Common myeloid progenitor, CD34-positive (primary cell): Measurements from ENCODE around the gene TMEM86A.

ENCODE experiments used
- CTCF ChIA-PET: fragments of 350-600 bp; sonication (Branson Sonifier 250); formaldehyde crosslinking; loops from one replicate; lab custom pipeline; 2021; ENCODE audit warnings: antibody characterized with exemption; lab: Charles Lee
- POLR2A ChIA-PET: fragments of 350-600 bp; sonication (Branson Sonifier 250); formaldehyde crosslinking; loops from one replicate; lab custom pipeline; 2021; ENCODE audit warnings: antibody characterized with exemption; lab: Charles Lee
- DNase-seq, 3 donors: peaks; one replicate each; pipeline versions ENCODE4 v3.0.0 to v3.0.0-alpha.2; 2013
- H3K27ac ChIP-seq, 2 experiments: 1 replicate in 1 of 2; 2 replicates in 1 of 2; pipeline ENCODE4 v1.7.0; 2013; ENCODE audit warnings: inconsistent platforms in 2 of 2, low read length in 2 of 2, mild to moderate bottlenecking in 2 of 2, low read depth in 1 of 2, moderate library complexity in 1 of 2; ENCODE audit not compliant: severe bottlenecking in 2 of 2, insufficient read depth in 1 of 2, poor library complexity in 1 of 2
- H3K27me3 ChIP-seq, 5 experiments: replicated peaks in 2 of 5; 1 replicate in 3 of 5; 2 replicates in 2 of 5; pipeline versions ENCODE4 v1.6.1 to v1.7.0; 2013; ENCODE audit warnings: low read length in 4 of 5, mild to moderate bottlenecking in 2 of 5, moderate library complexity in 2 of 5, inconsistent platforms in 1 of 5; ENCODE audit not compliant: insufficient read depth in 5 of 5, control insufficient read depth in 4 of 5
- H3K36me3 ChIP-seq, 4 experiments: 1 replicate in 2 of 4; 2 replicates in 2 of 4; pipeline versions ENCODE4 v1.6.1 to v1.7.0; 2013; ENCODE audit warnings: low read length in 3 of 4, control low read depth in 1 of 4, mild to moderate bottlenecking in 1 of 4; ENCODE audit not compliant: control insufficient read depth in 4 of 4, insufficient read depth in 4 of 4
- H3K4me1 ChIP-seq, 4 experiments: 1 replicate in 3 of 4; 2 replicates in 1 of 4; pipeline versions ENCODE4 v1.6.1 to v1.7.1; 2013; ENCODE audit warnings: low read length in 3 of 4, mild to moderate bottlenecking in 3 of 4, control low read depth in 1 of 4, inconsistent platforms in 1 of 4, moderate library complexity in 1 of 4; ENCODE audit not compliant: control insufficient read depth in 4 of 4, insufficient read depth in 4 of 4; ENCODE audit errors: control extremely low read depth in 1 of 4
- H3K4me3 ChIP-seq, 7 experiments: 1 replicate in 4 of 7; 2 replicates in 3 of 7; pipeline versions ENCODE4 v1.5.1 to v1.7.0; 2013; ENCODE audit warnings: mild to moderate bottlenecking in 7 of 7, low read length in 6 of 7, moderate library complexity in 6 of 7, inconsistent platforms in 2 of 7, low read depth in 2 of 7, control low read depth in 1 of 7; ENCODE audit not compliant: insufficient read depth in 4 of 7, control insufficient read depth in 1 of 7; ENCODE audit errors: extremely low read depth in 1 of 7
- H3K9me3 ChIP-seq, 5 experiments: 1 replicate in 4 of 5; 2 replicates in 1 of 5; pipeline versions ENCODE4 v1.6.1 to v1.7.1; 2013; ENCODE audit warnings: low read length in 4 of 5, mild to moderate bottlenecking in 2 of 5, inconsistent platforms in 1 of 5, low read depth in 1 of 5, moderate library complexity in 1 of 5; ENCODE audit not compliant: control insufficient read depth in 4 of 5, insufficient read depth in 2 of 5; ENCODE audit errors: control extremely low read depth in 1 of 5
- WGBS: methylation state at CpG from one replicate; pipeline ENCODE4 v1.1.5; 2013; ENCODE audit not compliant: insufficient coverage; 5-methylcytosine and 5-hydroxymethylcytosine counted together

TMEM86A gene

GRCh38 chr11:18721561-18722292 is 23.1 kb downstream of the TMEM86A start:
- Histone ChIP-seq H3K4me1 (peaks cover 0 to 18% (median 14%) of the 10 kb centered on the region in 4 experiments), H3K27me3 (peaks cover 0 to 6% (median 0%) of the 10 kb centered on the region in 5 experiments), H3K4me3 (peak overlapping the region; percentile 38 to 88 (median 73)), H3K27ac (no peak overlapping the region), H3K9me3 (no peaks in the 10 kb centered on the region), H3K36me3 (no peaks in the 10 kb centered on the region)
- CTCF ChIA-PET = interaction anchor here (0.6 to 4.2 kb wide), 28 partner anchors 9 to 1568 kb away, joined by 3 to 50 read pairs (median 4); partner anchors contain the start of genes SPTY2D1, TMEM86A and TSG101
- POLR2A ChIA-PET = interaction anchor here (0.6 to 1.0 kb wide), 2 partner anchors 47 to 88 kb away, joined by 3 read pairs; partner anchors contain the start of gene SPTY2D1
- DNase-seq = peak; percentile 62 to 70 (median 65)
- 0% methylated on average over 29 of the region's 36 CpGs for WGBS

GRCh38 chr11:18722293-18722637 is 23.7 kb downstream of the TMEM86A start:
- H3K27ac ChIP-seq = no peak overlapping the region
- no peaks in the 10 kb centered on the region for H3K9me3 ChIP-seq
- peaks cover 0 to 6% (median 0%) of the 10 kb centered on the region in 5 experiments for H3K27me3 ChIP-seq
- H3K4me3 ChIP-seq = peak overlapping the region in 5 of 7 experiments; percentile 71 to 88 (median 77)
- peaks cover 0 to 18% (median 14%) of the 10 kb centered on the region in 4 experiments for H3K4me1 ChIP-seq
- CTCF ChIA-PET = interaction anchor here (0.6 to 4.2 kb wide), 24 partner anchors 10 to 1568 kb away, joined by 3 to 50 read pairs (median 4); partner anchors contain the start of genes SPTY2D1, TMEM86A and TSG101
- no peaks in the 10 kb centered on the region for H3K36me3 ChIP-seq
- no peak for DNase-seq
- POLR2A ChIA-PET = interaction anchor here (0.6 to 1.0 kb wide), 2 partner anchors 47 to 89 kb away, joined by 3 read pairs; partner anchors contain the start of gene SPTY2D1
- WGBS = no CpG with 5 or more reads among the region's 1 CpG

- CTCF ChIA-PET = interaction anchor here (0.9 to 1.3 kb wide), 11 partner anchors 9 to 609 kb away, joined by 3 to 6 read pairs (median 3); partner anchors contain the start of gene SPTY2D1
Measured at GRCh38 chr11:18723991-18724390, 25.4 kb downstream of the TMEM86A start.

GRCh38 chr11:18726040-18726439 is 27.5 kb downstream of the TMEM86A start, which contains the start of gene IGSF22:
Gene IGSF22 (minus strand): TSS chr11:18726188. CDS start chr11:18724236, 1,952 bp downstream.
- H3K27me3 ChIP-seq = no peaks in the 10 kb centered on the region
- POLR2A ChIA-PET = no interaction called here

More at GRCh38 chr11:18723991-18724390, 25.4 kb downstream of the TMEM86A start:
- DNase-seq = no peak
- H3K4me1 ChIP-seq = peaks cover 0 to 26% (median 14%) of the 10 kb centered on the region in 4 experiments
- peaks cover 0 to 6% (median 0%) of the 10 kb centered on the region in 5 experiments for H3K27me3 ChIP-seq
- 93% methylated on average over 5 of the region's 7 CpGs for WGBS
- H3K9me3 ChIP-seq = no peaks in the 10 kb centered on the region
- H3K4me3 ChIP-seq = no peak overlapping the region
- POLR2A ChIA-PET = no interaction called here
- H3K36me3 ChIP-seq = no peaks in the 10 kb centered on the region
- H3K27ac ChIP-seq = no peak overlapping the region

GRCh38 chr11:18727479-18728236 is 29.1 kb downstream of the TMEM86A start:
- Histone ChIP-seq H3K4me1 (peaks cover 2 to 15% (median 7%) of the 10 kb centered on the region in 4 experiments), H3K36me3 (no peaks in the 10 kb centered on the region), H3K9me3 (no peaks in the 10 kb centered on the region), H3K4me3 (peak overlapping the region in 1 of 7 experiments; percentile 39), H3K27ac (no peak overlapping the region), H3K27me3 (no peaks in the 10 kb centered on the region)
- WGBS = 44% methylated on average over 10 of the region's 10 CpGs
- ChIA-PET POLR2A (interaction anchor here (1.0 kb wide), 1 partner anchor 201 kb away, joined by 3 read pairs; the partner anchor contains the start of gene TSG101), CTCF (interaction anchor here (0.8 to 5.9 kb wide), 11 partner anchors 10 to 611 kb away, joined by 3 to 58 read pairs (median 5); no protein-coding TSS in a partner anchor)
- DNase-seq = peak; percentile 55 to 71 (median 68)

More at GRCh38 chr11:18726040-18726439, 27.5 kb downstream of the TMEM86A start, which contains the start of gene IGSF22:
- H3K27ac ChIP-seq = no peak within 1 kb of the TSS
- no peak within 1 kb of the TSS for H3K4me3 ChIP-seq
- CTCF ChIA-PET = interaction anchor here (1.0 to 1.1 kb wide), 3 partner anchors 9 to 186 kb away, joined by 4 to 6 read pairs (median 4); no protein-coding TSS in a partner anchor
- 92% methylated on average over 7 of the region's 7 CpGs for WGBS
- DNase-seq = no peak
- peaks cover 0 to 22% (median 11%) of the 10 kb centered on the region in 4 experiments for H3K4me1 ChIP-seq
- no peaks in the 10 kb centered on the region for H3K9me3 ChIP-seq
- H3K36me3 ChIP-seq = no peaks in the 10 kb centered on the region

GRCh38 chr11:18728658-18729057 is 30.1 kb downstream of the TMEM86A start:
- H3K9me3 ChIP-seq = no peaks in the 10 kb centered on the region
- WGBS = 94% methylated on average over 10 of the region's 13 CpGs
- no peak overlapping the region for H3K4me3 ChIP-seq
- peaks cover 2 to 15% (median 7%) of the 10 kb centered on the region in 4 experiments for H3K4me1 ChIP-seq
- no peaks in the 10 kb centered on the region for H3K27me3 ChIP-seq
- no peaks in the 10 kb centered on the region for H3K36me3 ChIP-seq
- H3K27ac ChIP-seq = no peak overlapping the region
- no peak for DNase-seq
- ChIA-PET POLR2A (interaction anchor here (1.0 kb wide), 1 partner anchor 202 kb away, joined by 3 read pairs; the partner anchor contains the start of gene TSG101), CTCF (interaction anchor here (0.8 to 5.9 kb wide), 8 partner anchors 12 to 612 kb away, joined by 3 to 58 read pairs (median 5); no protein-coding TSS in a partner anchor)
